ENCODE results near the gene SNX18. TPM values are rescaled to one million over a fixed set of nuclear protein-coding genes. Genes with fewer than 3 reads are reported as not detected.

Gene SNX18
- total and polyA plus RNA-seq, 4 donors, result 5.5 to 43.4 (median 35.0) TPM

- H3K4me1 ChIP-seq (ENCODE audit: control insufficient read depth in 5 of 5, insufficient read depth in 5 of 5, low read length in 5 of 5), result peaks cover 0 to 11% (median 7%) of the 10 kb centered on the region in 5 donors
- H3K9ac ChIP-seq (ENCODE audit: insufficient read depth in 1 of 2, low read length in 2 of 2), result no peak overlapping the region
- H3K27ac ChIP-seq (ENCODE audit: low read depth in 1 of 2, low read length in 1 of 2), result no peak overlapping the region
- no peak for DNase-seq
- H3K4me3 ChIP-seq, result no peak overlapping the region
- no peak for ATAC-seq (ENCODE audit: insufficient read depth, low FRiP score)
- H3K36me3 ChIP-seq (ENCODE audit: control insufficient read depth in 4 of 4, insufficient read depth in 4 of 4, low read length in 4 of 4), result peaks cover 0 to 4% (median 1%) of the 10 kb centered on the region in 4 donors
- no peak for TF ChIP-seq CTCF (IDR thresholded peaks at IDR 0.05; ENCODE audit: control extremely low read depth, extremely low read depth)
- no peaks in the 10 kb centered on the region for H3K9me3 ChIP-seq (ENCODE audit: control insufficient read depth in 4 of 4, insufficient read depth in 3 of 4, low read length in 3 of 4)
- 98% methylated on average over 7 of the region's 7 CpGs for WGBS, 2 donors
- no peaks in the 10 kb centered on the region for H3K27me3 ChIP-seq (ENCODE audit: control insufficient read depth in 3 of 3, insufficient read depth in 3 of 3, low read length in 2 of 3)
Observed at GRCh38 chr5:54552446-54552845, 34.9 kb downstream of the SNX18 start.

- 80 to 88% methylated on average over 4 of the region's 4 CpGs for WGBS, 2 donors
- ATAC-seq (ENCODE audit: insufficient read depth, low FRiP score) (no peak), DNase-seq (no peak)
- Histone ChIP-seq H3K27me3 (ENCODE audit: control insufficient read depth in 3 of 3, insufficient read depth in 3 of 3, low read length in 2 of 3) (no peaks in the 10 kb centered on the region), H3K36me3 (ENCODE audit: control insufficient read depth in 4 of 4, insufficient read depth in 4 of 4, low read length in 4 of 4) (peaks cover 0 to 4% (median 1%) of the 10 kb centered on the region in 4 donors), H3K27ac (ENCODE audit: low read depth in 1 of 2, low read length in 1 of 2) (no peak overlapping the region), H3K9me3 (ENCODE audit: control insufficient read depth in 4 of 4, insufficient read depth in 3 of 4, low read length in 3 of 4) (no peaks in the 10 kb centered on the region), H3K4me1 (ENCODE audit: control insufficient read depth in 5 of 5, insufficient read depth in 5 of 5, low read length in 5 of 5) (peaks cover 0 to 2% (median 0%) of the 10 kb centered on the region in 5 donors), H3K4me3 (no peak overlapping the region), H3K9ac (ENCODE audit: insufficient read depth in 1 of 2, low read length in 2 of 2) (no peak overlapping the region)
- TF ChIP-seq CTCF (IDR thresholded peaks at IDR 0.05; ENCODE audit: control extremely low read depth, extremely low read depth), result no peak
Observed at GRCh38 chr5:54553659-54554207, 36.2 kb downstream of the SNX18 start.

DNA sequence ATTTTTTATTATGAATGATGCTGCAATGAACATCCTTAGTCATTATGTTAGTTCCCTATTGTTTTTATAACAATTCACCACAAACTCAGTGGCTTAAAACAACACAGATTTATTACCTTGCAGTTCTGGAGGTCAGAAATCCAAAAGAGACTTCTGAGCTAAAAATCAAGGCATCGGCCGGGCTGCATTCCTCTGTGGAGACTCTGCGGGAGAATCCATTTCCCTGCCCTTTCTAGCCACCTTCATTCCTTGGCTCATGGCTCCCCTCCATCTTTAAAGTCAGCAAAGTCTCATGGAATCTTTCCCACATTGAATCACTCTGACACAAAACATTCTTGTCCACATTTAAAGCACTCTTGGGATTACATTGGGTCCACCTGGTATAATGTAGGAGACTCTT is 38.6 kb downstream of the SNX18 start:
- WGBS, 2 donors, result 74 to 75% methylated on average over 3 of the region's 3 CpGs
- H3K4me1 ChIP-seq (ENCODE audit: control insufficient read depth in 5 of 5, insufficient read depth in 5 of 5, low read length in 5 of 5), result peaks cover 0 to 2% (median 0%) of the 10 kb centered on the region in 5 donors
- H3K36me3 ChIP-seq (ENCODE audit: control insufficient read depth in 4 of 4, insufficient read depth in 4 of 4, low read length in 4 of 4), result peaks cover 0 to 4% (median 1%) of the 10 kb centered on the region in 4 donors
- no peaks in the 10 kb centered on the region for H3K9me3 ChIP-seq (ENCODE audit: control insufficient read depth in 4 of 4, insufficient read depth in 3 of 4, low read length in 3 of 4)
- H3K4me3 ChIP-seq, result no peak overlapping the region
- DNase-seq (no peak), ATAC-seq (ENCODE audit: insufficient read depth, low FRiP score) (no peak)
- no peak overlapping the region for H3K27ac ChIP-seq (ENCODE audit: low read depth in 1 of 2, low read length in 1 of 2)
- no peak overlapping the region for H3K9ac ChIP-seq (ENCODE audit: insufficient read depth in 1 of 2, low read length in 2 of 2)
- no peaks in the 10 kb centered on the region for H3K27me3 ChIP-seq (ENCODE audit: control insufficient read depth in 3 of 3, insufficient read depth in 3 of 3, low read length in 2 of 3)
- TF ChIP-seq CTCF (IDR thresholded peaks at IDR 0.05; ENCODE audit: control extremely low read depth, extremely low read depth), result no peak

GRCh38 chr5:54558362-54558761 is 40.8 kb downstream of the SNX18 start:
- Histone ChIP-seq H3K4me1 (ENCODE audit: control insufficient read depth in 5 of 5, insufficient read depth in 5 of 5, low read length in 5 of 5) (peaks cover 0 to 2% (median 0%) of the 10 kb centered on the region in 5 donors), H3K9ac (ENCODE audit: insufficient read depth in 1 of 2, low read length in 2 of 2) (no peak overlapping the region), H3K9me3 (ENCODE audit: control insufficient read depth in 4 of 4, insufficient read depth in 3 of 4, low read length in 3 of 4) (no peaks in the 10 kb centered on the region), H3K4me3 (no peak overlapping the region), H3K36me3 (ENCODE audit: control insufficient read depth in 4 of 4, insufficient read depth in 4 of 4, low read length in 4 of 4) (no peaks in the 10 kb centered on the region), H3K27me3 (ENCODE audit: control insufficient read depth in 3 of 3, insufficient read depth in 3 of 3, low read length in 2 of 3) (no peaks in the 10 kb centered on the region), H3K27ac (ENCODE audit: low read depth in 1 of 2, low read length in 1 of 2) (no peak overlapping the region)
- TF ChIP-seq CTCF (IDR thresholded peaks at IDR 0.05; ENCODE audit: control extremely low read depth, extremely low read depth), result no peak
- no peak for ATAC-seq (ENCODE audit: insufficient read depth, low FRiP score)
- WGBS, 2 donors, result 64 to 88% methylated on average over 1 of the region's 1 CpG
- DNase-seq, result no peak
